AML-193 (cell line): ENCODE results near the gene KIF15.
"Not testable (repeated sequence)": the region's sequence is repeated elsewhere in the genome, so short reads cannot be mapped to it uniquely, and the experiment has no call there.

Source experiments
- DNase-seq, 2 experiments: peaks; one replicate each; lab custom pipeline; 2025; lab: John Stamatoyannopoulos, UW

The KIF15 gene

GRCh38 chr3:44761424-44762169, at the start of gene KIF15, which contains the start of gene KIAA1143:
KIF15 (plus strand) TSS chr3:44761794; CDS start chr3:44761866, 72 bp downstream.
KIAA1143 (minus strand) TSS chr3:44761619; CDS start chr3:44761602, 17 bp downstream.
- DNase-seq = peak; percentile 96 to 97

DNA sequence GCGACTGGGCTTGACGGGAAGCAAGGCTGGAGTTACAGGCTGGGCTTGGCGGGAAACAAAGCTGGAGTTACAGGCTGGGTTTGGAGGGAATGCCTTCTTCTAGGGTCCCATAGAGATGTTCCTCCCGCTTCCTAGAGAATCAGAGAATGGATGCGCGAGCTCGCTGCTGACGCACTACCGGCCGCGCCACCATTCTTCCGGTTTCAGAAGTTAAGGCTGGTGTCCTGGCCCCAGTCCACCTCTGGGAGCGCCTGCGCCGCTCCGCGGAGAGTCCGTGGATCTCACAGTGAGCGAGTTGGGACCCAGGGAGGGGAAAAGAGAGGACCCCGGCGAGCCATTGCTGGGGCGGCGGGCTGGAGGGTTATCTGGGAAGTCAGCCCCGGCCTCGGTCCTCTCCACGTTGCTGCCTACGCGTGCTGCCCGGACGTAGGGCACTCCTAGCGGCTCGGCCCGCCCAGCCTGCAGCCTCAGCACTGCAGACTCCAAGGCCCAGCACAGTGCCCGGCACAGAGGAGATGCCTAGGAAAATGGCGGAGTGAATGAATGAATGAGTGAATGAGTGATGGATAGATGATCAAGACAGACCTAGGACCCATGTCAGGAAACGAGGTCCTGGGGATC, 49.0 kb upstream of the KIF15 start, which contains the start of gene ZNF502:
ZNF502 (plus strand) TSS at position 206 of the 621 bp plus-strand sequence. CDS start 7,602 bp downstream, outside the sequence.
- no peak for DNase-seq

DNA sequence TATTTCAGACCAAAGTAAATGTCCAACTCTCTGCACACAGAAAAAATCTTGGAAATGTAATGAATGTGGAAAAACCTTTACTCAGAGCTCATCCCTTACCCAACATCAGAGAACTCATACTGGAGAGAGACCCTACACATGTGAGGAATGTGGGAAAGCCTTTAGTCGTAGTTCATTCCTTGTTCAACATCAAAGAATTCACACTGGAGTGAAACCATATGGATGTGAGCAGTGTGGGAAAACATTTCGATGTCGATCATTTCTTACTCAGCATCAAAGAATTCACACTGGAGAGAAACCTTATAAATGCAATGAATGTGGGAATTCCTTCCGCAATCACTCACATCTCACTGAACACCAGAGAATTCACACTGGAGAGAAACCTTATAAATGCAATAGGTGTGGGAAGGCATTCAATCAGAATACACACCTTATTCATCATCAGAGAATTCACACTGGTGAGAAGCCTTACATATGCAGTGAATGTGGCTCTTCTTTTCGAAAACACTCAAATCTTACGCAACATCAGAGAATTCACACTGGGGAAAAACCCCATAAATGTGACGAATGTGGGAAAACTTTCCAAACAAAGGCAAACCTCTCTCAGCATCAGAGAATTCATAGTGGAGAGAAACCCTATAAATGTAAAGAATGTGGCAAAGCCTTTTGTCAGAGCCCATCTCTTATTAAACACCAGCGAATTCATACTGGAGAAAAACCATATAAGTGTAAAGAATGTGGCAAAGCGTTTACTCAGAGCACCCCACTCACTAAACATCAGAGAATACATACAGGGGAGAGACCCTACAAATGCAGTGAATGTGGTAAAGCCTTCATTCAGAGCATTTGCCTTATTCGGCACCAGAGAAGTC, 40.1 kb upstream of the KIF15 start:
- DNase-seq = no peak

DNA sequence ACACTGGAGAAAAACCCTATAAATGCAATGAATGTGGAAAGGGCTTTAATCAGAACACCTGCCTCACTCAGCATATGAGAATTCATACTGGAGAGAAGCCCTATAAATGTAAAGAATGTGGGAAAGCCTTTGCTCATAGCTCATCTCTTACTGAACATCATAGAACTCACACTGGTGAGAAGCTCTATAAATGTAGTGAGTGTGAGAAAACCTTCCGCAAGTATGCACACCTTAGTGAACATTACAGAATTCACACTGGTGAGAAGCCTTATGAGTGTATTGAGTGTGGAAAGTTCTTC, 39.5 kb upstream of the KIF15 start:
- DNase-seq = no peak

GRCh38 chr3:44729384-44729910, 32.1 kb upstream of the KIF15 start, which contains the start of gene ZNF501:
ZNF501 (plus strand) TSS chr3:44729635; CDS start chr3:44734422, 4,787 bp downstream.
- DNase-seq = peak; percentile 49 to 72

DNA sequence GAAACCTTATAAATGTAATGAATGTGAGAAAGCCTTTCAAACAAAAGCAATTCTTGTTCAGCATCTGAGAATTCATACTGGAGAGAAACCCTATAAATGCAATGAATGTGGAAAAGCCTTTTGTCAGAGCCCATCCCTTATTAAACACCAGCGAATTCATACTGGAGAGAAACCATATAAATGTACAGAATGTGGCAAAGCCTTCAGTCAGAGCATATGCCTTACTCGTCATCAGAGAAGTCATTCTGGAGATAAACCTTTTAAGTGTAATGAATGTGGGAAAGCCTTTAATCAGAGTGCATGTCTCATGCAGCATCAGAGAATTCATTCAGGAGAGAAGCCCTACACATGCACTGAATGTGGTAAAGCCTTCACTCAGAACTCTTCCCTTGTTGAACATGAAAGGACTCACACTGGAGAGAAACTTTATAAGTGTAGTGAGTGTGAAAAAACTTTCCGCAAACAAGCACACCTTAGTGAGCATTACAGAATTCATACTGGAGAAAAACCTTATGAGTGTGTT, 26.9 kb upstream of the KIF15 start:
- DNase-seq = no peak

DNA sequence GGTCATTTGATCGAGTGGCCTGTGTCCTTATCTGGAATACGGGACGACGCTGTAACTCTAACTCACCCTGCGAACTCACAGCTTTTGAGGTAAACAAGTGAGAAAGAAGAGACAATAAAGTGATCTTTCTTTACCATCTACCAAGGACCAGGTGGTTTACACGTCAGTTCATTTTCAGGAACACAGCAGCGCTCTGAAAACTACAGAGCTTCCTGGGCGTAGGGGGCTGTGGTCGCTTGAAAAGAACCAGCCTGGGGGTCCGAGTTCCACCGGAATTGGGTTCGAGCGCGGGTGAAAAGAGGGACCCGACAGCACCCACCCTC, 532 bp upstream of the KIF15 start:
- DNase-seq = peak in 1 of 2 experiments; percentile 17

DNA sequence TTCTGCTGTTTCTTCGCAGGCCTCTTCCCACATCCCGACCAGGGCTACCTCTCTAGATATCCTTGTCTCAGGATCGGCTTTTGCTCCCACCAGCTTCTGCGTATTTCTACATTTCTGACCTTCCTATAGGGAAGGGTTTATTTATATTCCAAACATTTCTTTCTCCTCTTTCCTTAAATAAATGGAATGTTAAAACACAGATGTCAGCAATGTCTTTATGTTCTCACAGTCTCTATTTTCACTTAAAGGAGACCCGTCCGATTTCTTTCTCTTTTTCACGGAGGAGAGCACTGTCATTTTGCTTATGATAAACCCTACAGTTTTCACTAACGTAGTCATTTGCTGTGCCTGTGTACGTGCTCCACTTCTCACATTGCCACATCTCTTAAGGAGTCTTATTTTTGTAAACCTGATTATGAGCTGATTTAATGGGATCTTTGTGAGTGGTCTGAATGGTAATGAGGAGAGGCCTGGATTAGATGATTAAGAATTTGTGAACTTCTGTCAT, 630 bp downstream of the KIF15 start:
- DNase-seq = peak; percentile 37 to 45

- no peak for DNase-seq
These were observed 1.1 kb downstream of the KIF15 start for GRCh38 chr3:44762690-44763089.

DNA sequence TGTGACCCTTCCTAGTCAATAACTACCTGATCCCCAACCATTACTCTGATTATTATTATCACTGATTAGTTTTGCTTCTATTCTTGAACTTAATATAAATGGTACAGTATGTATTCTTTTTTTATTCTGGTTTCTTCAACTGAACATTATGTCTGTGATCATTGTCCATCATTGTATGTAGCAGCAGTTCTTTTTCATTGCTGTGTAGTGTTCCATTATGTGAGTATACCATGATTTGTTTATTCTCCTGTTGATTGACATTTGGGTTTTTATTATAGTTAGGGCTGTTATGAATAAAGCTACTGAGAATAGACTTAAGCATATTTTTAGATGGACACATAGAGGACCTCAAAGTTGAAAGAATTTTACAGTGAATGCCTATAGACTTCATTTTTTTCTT, 2.7 kb downstream of the KIF15 start:
- DNase-seq = no peak

DNA sequence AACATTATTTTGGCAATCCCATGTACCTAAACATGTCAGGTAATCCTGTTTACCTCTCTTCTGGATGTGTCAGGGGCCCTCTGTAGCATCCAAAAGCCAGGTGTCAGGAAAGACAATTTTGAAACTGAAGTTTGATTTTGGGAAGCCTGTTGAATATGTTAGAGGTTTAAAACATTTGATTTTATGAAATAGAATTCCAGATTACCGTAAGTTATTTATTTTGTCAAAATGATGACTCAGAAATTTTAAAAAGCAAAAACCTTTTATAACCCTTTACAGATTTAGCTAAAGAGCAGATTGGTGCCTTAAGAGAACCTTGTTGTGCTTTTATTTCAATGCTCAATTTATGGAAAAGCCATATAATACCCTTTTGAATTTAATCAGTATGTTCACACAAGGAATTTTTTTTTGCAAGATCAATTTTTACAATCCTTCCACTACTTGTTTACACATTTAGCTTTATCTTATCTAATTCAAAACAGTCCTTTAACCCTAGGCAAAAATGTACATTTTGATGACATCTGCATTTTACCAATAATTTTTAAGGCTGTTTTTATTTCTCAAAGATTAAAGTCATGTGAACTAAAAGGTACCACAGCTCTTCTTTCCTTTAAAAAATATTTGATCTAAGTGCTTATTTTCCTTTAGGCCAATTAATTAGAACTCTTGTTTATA, 10.0 kb downstream of the KIF15 start:
- DNase-seq = no peak

GRCh38 chr3:44772099-44772442, 10.5 kb downstream of the KIF15 start:
- DNase-seq = no peak

DNA sequence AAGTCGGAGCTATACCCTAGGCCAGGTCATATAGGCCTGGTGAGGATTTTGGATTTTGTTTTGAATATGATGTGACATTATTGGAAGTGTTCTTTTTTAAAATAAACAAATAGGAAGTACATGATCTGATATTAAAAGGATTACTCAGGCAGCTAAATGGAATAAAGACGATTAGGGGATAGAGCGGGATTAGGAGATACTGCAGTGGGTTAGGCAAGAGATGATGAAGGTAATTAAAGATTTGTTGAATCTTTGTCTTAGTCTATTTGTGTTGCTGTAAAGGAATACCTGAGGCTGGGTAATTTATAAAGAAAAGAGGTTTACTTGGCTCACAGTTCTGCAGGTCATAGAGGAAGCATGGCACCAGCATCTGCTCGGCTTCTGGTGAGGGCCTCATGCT, 21.3 kb downstream of the KIF15 start:
- DNase-seq = no peak

GRCh38 chr3:44795197-44795596, 33.6 kb downstream of the KIF15 start:
- DNase-seq = no peak

DNA sequence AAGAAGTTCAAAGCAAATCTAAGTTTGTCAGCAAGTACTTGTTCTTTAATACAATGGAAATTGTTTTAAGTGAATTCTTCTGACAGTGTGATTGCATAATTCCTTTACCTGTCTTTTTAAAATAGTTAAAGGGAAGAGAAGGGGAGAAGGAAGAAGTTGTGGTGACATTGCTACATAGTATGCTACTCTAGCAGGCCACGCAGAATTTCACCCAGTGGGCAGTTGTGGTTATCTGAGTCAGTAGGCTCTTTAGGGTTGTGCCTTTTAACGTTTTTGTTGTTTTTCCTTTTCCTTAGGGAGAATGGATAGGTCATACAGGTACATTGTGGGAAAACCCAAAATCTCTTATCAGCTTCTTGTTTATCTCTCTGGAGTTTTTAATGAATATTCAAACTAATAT, 40.4 kb downstream of the KIF15 start:
- peak; percentile 86 to 88 for DNase-seq

- no peak for DNase-seq
These were observed 41.7 kb downstream of the KIF15 start for GRCh38 chr3:44803298-44803697.

DNA sequence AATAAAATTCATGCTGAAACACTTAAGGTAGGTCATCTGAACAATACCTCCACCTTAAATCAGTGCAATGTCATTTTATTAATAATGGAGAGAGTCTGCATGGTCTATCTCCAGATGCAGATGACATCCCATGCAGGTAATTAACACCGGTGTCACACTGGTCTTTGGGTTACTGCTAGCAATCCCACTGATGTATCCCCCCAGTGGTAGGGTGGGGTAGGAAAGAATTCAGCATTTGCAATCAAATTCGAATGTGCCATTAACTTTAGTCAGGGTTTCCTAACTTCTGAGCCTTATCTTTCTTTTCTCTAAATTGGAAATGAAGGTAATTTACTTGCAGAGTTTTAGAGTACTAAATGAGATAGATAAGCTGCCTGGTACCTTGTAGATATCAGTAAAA, 44.4 kb downstream of the KIF15 start:
- no peak for DNase-seq

DNA sequence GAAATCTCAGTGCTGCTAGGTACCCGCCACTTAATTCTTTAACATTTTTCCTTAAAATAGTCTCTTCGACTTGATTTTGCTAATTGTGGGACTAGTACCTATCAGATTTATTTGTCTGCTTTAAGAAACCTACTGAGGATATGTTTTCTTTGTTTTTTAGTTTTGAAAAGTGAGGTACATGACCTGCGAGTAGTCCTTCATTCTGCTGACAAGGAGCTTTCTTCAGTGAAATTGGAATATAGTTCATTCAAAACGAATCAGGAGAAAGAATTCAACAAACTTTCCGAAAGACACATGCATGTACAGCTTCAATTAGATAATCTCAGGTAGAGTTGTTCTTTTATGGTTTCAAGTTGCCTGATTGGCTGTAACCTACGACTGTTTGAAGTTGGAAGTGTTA, 53.2 kb downstream of the KIF15 start:
- no peak for DNase-seq

DNA sequence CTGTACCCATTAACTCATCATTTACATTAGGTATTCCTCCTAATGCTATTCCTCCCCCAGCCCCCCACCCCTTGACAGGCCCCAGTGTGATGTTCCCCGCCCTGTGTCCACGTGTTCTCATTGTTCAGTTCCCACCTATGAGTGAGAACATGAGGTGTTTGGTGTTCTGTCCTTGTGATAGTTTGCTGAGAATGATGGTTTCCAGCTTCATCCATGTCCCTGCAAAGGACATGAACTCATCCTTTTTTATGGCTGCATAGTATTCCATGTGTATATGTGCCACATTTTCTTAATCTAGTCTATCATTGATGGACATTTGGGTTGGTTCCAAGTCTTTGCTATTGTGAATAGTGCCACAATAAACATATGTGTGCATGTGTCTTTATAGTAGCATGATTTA, 54.7 kb downstream of the KIF15 start:
- DNase-seq = not testable (repeated sequence)

- not testable (repeated sequence) for DNase-seq
These were observed 59.6 kb downstream of the KIF15 start for GRCh38 chr3:44821206-44821605.

- DNase-seq = no peak
These were observed 63.8 kb downstream of the KIF15 start for GRCh38 chr3:44825264-44825925.
